Testis (tissue), 2 donors: ENCODE measurements around the gene PGP.

Source experiments
- POLR2A ChIP-seq: fragments of 450-650 bp; IDR thresholded peaks from one replicate; pipeline ENCODE4 v1.6.1; 2017; ENCODE audit warnings: antibody characterized with exemption, mild to moderate bottlenecking, moderate library complexity
- TF ChIP-seq, protein P1 (sequence below), 3 experiments: fragments of 450-650 bp in 2 of 3; fragments of 200-600 bp in 1 of 3; sonication (generic) in 1 of 3; IDR thresholded peaks; one replicate each; pipeline ENCODE4 v1.5.1; 2016 to 2019; ENCODE audit warnings: antibody characterized with exemption in 3 of 3, mild to moderate bottlenecking in 2 of 3, moderate library complexity in 1 of 3

DNA sequence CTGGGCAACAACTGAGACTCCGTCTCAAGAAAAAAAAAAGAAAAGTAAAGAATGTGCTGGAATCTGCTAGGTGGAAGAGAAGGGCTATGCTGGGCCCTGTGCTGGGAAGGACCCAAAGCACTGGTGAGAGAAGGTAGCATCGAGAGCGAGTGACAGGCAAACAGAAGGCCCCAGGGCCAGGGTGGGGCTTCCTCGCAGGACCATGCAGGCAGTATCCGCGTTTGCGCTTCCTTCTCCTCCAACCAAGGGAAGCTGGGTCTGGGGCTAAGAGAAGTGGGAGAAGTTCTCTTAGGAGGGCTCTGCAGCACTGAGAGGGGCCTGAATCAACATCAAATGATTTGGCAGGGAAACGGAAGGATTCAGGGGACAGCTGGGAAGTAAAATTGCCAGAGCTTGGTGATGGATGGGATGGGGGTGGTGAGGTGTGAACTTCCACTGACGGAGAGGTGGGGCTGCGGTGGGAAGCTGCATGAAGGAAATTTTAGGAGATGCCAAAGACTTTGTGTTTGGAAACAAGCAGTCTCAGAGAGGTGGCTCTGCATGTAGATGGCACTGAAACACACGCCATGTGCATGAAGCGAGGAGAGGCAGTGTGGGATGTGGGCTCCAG is 42.0 kb upstream of the PGP start:
- TF ChIP-seq, protein P1, sequence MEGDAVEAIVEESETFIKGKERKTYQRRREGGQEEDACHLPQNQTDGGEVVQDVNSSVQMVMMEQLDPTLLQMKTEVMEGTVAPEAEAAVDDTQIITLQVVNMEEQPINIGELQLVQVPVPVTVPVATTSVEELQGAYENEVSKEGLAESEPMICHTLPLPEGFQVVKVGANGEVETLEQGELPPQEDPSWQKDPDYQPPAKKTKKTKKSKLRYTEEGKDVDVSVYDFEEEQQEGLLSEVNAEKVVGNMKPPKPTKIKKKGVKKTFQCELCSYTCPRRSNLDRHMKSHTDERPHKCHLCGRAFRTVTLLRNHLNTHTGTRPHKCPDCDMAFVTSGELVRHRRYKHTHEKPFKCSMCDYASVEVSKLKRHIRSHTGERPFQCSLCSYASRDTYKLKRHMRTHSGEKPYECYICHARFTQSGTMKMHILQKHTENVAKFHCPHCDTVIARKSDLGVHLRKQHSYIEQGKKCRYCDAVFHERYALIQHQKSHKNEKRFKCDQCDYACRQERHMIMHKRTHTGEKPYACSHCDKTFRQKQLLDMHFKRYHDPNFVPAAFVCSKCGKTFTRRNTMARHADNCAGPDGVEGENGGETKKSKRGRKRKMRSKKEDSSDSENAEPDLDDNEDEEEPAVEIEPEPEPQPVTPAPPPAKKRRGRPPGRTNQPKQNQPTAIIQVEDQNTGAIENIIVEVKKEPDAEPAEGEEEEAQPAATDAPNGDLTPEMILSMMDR (IDR thresholded peaks at IDR 0.05) = no peak
- TF ChIP-seq POLR2A = no peak
